HEK293 (cell line): ENCODE data around the gene PLA2G1B.

Experiments
- CTCF ChIP-seq: fragments of 450-650 bp; formaldehyde crosslinking; IDR thresholded peaks from 2 replicates; pipeline ENCODE4 v1.5.1; 2016; ENCODE audit warnings: missing biosample characterization, missing genetic modification characterization
- HOXD13 ChIP-seq: sonication (generic); formaldehyde crosslinking; IDR thresholded peaks from 2 replicates; pipeline ENCODE4 v1.8.0; 2022; ENCODE audit warnings: missing genetic modification reagents, borderline replicate concordance
- SALL2 ChIP-seq: fragments of 450-650 bp; formaldehyde crosslinking; IDR thresholded peaks from 2 replicates; pipeline ENCODE4 v1.5.0; 2017; ENCODE audit warnings: missing biosample characterization, mild to moderate bottlenecking, missing genetic modification characterization, borderline replicate concordance
- SETDB1 ChIP-seq: IDR thresholded peaks from one replicate; pipeline ENCODE4 v1.6.1; 2017; ENCODE audit warnings: mild to moderate bottlenecking, low read length, moderate library complexity, mixed read lengths; ENCODE audit not compliant: insufficient read length
- SP3 ChIP-seq: fragments of 450-650 bp; formaldehyde crosslinking; IDR thresholded peaks from 2 replicates; pipeline ENCODE4 v1.5.1; 2016; ENCODE audit warnings: missing biosample characterization, missing genetic modification characterization
- SP7 ChIP-seq: fragments of 450-650 bp; formaldehyde crosslinking; IDR thresholded peaks from 2 replicates; pipeline ENCODE4 v1.5.1; 2016; ENCODE audit warnings: missing biosample characterization, missing genetic modification characterization
- ZFP69B ChIP-seq: fragments of 450-650 bp; formaldehyde crosslinking; IDR thresholded peaks from 2 replicates; pipeline ENCODE4 v1.5.1; 2016; ENCODE audit warnings: missing biosample characterization, missing genetic modification characterization
- ZNF138 ChIP-seq: fragments of 450-650 bp; formaldehyde crosslinking; IDR thresholded peaks from 2 replicates; pipeline ENCODE4 v1.5.1; 2016; ENCODE audit warnings: missing biosample characterization, missing genetic modification characterization, borderline replicate concordance
- ZNF155 ChIP-seq: fragments of 450-650 bp; formaldehyde crosslinking; IDR thresholded peaks from 2 replicates; pipeline ENCODE4 v1.5.1; 2016; ENCODE audit warnings: missing biosample characterization, missing genetic modification characterization
- ZNF175 ChIP-seq: fragments of 450-650 bp; formaldehyde crosslinking; IDR thresholded peaks from 2 replicates; pipeline ENCODE4 v1.5.1; 2016; ENCODE audit warnings: missing biosample characterization, missing genetic modification characterization
- ZNF19 ChIP-seq: fragments of 450-650 bp; formaldehyde crosslinking; IDR thresholded peaks from 2 replicates; pipeline ENCODE4; 2016; ENCODE audit warnings: missing biosample characterization, missing genetic modification characterization, low read depth
- ZNF302 ChIP-seq: fragments of 450-650 bp; formaldehyde crosslinking; IDR thresholded peaks from 2 replicates; pipeline ENCODE4 v1.5.1; 2016; ENCODE audit warnings: missing biosample characterization, missing genetic modification characterization, low read depth
- ZNF354C ChIP-seq: fragments of 450-650 bp; formaldehyde crosslinking; IDR thresholded peaks from 2 replicates; pipeline ENCODE4 v1.5.1; 2016; ENCODE audit warnings: missing biosample characterization, missing genetic modification characterization, low read depth, borderline replicate concordance
- ZNF391 ChIP-seq: fragments of 450-650 bp; formaldehyde crosslinking; IDR thresholded peaks from 2 replicates; pipeline ENCODE4 v1.5.1; 2016; ENCODE audit warnings: low read depth, missing biosample characterization, missing genetic modification characterization, borderline replicate concordance
- ZNF473 ChIP-seq: fragments of 450-650 bp; formaldehyde crosslinking; IDR thresholded peaks from 2 replicates; pipeline ENCODE4 v1.5.1; 2017; ENCODE audit warnings: missing biosample characterization, missing genetic modification characterization
- ZNF521 ChIP-seq: fragments of 450-650 bp; formaldehyde crosslinking; IDR thresholded peaks from 2 replicates; pipeline ENCODE4 v1.5.1; 2017; ENCODE audit warnings: missing biosample characterization, mild to moderate bottlenecking, missing genetic modification characterization
- ZNF580 ChIP-seq: fragments of 450-650 bp; formaldehyde crosslinking; IDR thresholded peaks from 2 replicates; pipeline ENCODE4 v1.5.1; 2016; ENCODE audit warnings: missing biosample characterization, missing genetic modification characterization
- ZNF621 ChIP-seq: fragments of 450-650 bp; formaldehyde crosslinking; IDR thresholded peaks from 2 replicates; pipeline ENCODE4 v1.5.1; 2017; ENCODE audit warnings: missing biosample characterization, missing genetic modification characterization
- ZNF629 ChIP-seq: fragments of 450-650 bp; formaldehyde crosslinking; IDR thresholded peaks from 2 replicates; pipeline ENCODE4 v1.5.1; 2017; ENCODE audit warnings: missing biosample characterization, missing genetic modification characterization
- ZNF843 ChIP-seq: fragments of 450-650 bp; formaldehyde crosslinking; IDR thresholded peaks from 2 replicates; pipeline ENCODE4 v1.5.1; 2016; ENCODE audit warnings: missing biosample characterization, missing genetic modification characterization
- TF ChIP-seq, protein P1 (sequence below): fragments of 450-650 bp; formaldehyde crosslinking; IDR thresholded peaks from 2 replicates; pipeline ENCODE4 v1.5.0; 2017; ENCODE audit warnings: missing biosample characterization, missing genetic modification characterization, borderline replicate concordance
- TF ChIP-seq, protein P2 (sequence below): fragments of 450-650 bp; formaldehyde crosslinking; conservative IDR thresholded peaks from 2 replicates; pipeline ENCODE4 v1.5.1; 2016; ENCODE audit warnings: low read depth, missing biosample characterization, missing genetic modification characterization
- TF ChIP-seq, protein P3 (sequence below): fragments of 450-650 bp; formaldehyde crosslinking; IDR thresholded peaks from 2 replicates; pipeline ENCODE4 v1.5.1; 2017; ENCODE audit warnings: missing biosample characterization, mild to moderate bottlenecking, missing genetic modification characterization, moderate library complexity
- TF ChIP-seq, protein P4 (sequence below): fragments of 450-650 bp; formaldehyde crosslinking; IDR thresholded peaks from 2 replicates; pipeline ENCODE4 v1.5.1; 2016; ENCODE audit warnings: missing biosample characterization, missing genetic modification characterization, low read depth

PLA2G1B gene

DNA sequence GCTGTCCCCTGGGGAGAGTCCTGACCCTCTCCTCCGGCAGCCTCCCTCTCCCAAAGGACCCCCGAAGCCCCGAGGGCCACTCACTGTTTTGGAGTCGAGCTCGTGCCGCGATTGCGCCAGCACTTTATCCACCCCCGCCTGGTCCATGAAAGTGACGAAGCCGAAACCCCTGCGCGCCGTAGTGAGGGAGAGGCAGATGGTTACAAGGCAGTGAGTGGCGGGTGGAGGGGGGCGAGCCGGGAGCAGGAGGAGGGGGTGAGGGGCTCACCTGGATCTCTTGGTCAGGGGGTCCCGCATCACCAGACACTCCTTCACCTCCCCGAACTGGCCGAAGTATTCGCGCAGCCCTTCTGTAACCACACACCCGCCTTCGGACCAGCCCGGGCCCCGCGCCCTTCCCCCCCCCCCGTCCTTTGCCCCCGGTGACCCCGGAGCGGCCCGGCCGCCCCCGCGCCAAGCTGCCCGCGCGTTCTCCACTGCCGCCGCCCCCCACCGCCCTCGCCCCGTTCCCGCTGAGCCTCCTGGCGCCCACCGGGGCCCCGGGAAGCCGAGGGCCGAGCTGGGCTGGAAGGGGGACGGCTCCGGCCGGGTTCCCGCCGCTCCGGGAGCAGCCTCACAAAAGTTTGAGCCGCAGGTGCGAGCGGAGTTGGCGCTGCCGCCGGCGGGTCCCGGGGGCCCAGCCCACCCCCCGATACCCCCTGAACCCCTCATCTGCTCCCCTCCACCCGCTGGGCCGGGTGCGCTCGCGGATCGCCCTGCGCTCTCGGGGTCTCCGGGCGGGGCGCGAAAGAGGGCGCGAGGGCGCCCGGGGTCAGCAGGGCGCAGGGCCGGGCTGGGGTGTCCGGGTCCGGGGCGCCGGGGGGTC, 40.6 kb upstream of the PLA2G1B start (continued):
- no peak for TF ChIP-seq CTCF (tag by site-specific recombination)
- TF ChIP-seq, protein P1, sequence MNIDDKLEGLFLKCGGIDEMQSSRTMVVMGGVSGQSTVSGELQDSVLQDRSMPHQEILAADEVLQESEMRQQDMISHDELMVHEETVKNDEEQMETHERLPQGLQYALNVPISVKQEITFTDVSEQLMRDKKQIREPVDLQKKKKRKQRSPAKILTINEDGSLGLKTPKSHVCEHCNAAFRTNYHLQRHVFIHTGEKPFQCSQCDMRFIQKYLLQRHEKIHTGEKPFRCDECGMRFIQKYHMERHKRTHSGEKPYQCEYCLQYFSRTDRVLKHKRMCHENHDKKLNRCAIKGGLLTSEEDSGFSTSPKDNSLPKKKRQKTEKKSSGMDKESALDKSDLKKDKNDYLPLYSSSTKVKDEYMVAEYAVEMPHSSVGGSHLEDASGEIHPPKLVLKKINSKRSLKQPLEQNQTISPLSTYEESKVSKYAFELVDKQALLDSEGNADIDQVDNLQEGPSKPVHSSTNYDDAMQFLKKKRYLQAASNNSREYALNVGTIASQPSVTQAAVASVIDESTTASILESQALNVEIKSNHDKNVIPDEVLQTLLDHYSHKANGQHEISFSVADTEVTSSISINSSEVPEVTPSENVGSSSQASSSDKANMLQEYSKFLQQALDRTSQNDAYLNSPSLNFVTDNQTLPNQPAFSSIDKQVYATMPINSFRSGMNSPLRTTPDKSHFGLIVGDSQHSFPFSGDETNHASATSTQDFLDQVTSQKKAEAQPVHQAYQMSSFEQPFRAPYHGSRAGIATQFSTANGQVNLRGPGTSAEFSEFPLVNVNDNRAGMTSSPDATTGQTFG (tag by site-specific recombination) = no peak
- TF ChIP-seq ZNF521 (tag by site-specific recombination) = no peak
- no peak for TF ChIP-seq ZNF302 (tag by site-specific recombination)
- no peak for TF ChIP-seq ZNF354C (tag by site-specific recombination)
- TF ChIP-seq, protein P2, sequence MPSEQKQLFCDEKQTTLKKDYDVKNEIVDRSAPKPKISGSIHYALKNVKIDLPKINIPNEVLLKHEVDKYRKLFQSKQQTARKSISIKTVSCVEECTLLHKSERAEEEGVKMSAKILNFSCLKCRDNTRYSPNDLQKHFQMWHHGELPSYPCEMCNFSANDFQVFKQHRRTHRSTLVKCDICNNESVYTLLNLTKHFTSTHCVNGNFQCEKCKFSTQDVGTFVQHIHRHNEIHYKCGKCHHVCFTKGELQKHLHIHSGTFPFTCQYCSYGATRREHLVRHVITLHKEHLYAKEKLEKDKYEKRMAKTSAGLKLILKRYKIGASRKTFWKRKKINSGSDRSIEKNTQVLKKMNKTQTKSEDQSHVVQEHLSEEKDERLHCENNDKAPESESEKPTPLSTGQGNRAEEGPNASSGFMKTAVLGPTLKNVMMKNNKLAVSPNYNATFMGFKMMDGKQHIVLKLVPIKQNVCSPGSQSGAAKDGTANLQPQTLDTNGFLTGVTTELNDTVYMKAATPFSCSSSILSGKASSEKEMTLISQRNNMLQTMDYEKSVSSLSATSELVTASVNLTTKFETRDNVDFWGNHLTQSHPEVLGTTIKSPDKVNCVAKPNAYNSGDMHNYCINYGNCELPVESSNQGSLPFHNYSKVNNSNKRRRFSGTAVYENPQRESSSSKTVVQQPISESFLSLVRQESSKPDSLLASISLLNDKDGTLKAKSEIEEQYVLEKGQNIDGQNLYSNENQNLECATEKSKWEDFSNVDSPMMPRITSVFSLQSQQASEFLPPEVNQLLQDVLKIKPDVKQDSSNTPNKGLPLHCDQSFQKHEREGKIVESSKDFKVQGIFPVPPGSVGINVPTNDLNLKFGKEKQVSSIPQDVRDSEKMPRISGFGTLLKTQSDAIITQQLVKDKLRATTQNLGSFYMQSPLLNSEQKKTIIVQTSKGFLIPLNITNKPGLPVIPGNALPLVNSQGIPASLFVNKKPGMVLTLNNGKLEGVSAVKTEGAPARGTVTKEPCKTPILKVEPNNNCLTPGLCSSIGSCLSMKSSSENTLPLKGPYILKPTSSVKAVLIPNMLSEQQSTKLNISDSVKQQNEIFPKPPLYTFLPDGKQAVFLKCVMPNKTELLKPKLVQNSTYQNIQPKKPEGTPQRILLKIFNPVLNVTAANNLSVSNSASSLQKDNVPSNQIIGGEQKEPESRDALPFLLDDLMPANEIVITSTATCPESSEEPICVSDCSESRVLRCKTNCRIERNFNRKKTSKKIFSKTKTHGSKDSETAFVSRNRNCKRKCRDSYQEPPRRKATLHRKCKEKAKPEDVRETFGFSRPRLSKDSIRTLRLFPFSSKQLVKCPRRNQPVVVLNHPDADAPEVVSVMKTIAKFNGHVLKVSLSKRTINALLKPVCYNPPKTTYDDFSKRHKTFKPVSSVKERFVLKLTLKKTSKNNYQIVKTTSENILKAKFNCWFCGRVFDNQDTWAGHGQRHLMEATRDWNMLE (tag by site-specific recombination) = no peak
- TF ChIP-seq ZNF473 (tag by site-specific recombination) = no peak
- no peak for TF ChIP-seq ZNF580 (tag by site-specific recombination)
- TF ChIP-seq ZNF391 (tag by site-specific recombination) = no peak
- no peak for TF ChIP-seq SP7
- no peak for TF ChIP-seq SETDB1
- TF ChIP-seq ZNF138 = no peak
- no peak for TF ChIP-seq SALL2
- TF ChIP-seq, protein P3, sequence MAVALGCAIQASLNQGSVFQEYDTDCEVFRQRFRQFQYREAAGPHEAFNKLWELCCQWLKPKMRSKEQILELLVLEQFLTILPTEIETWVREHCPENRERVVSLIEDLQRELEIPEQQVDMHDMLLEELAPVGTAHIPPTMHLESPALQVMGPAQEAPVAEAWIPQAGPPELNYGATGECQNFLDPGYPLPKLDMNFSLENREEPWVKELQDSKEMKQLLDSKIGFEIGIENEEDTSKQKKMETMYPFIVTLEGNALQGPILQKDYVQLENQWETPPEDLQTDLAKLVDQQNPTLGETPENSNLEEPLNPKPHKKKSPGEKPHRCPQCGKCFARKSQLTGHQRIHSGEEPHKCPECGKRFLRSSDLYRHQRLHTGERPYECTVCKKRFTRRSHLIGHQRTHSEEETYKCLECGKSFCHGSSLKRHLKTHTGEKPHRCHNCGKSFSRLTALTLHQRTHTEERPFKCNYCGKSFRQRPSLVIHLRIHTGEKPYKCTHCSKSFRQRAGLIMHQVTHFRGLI (tag by site-specific recombination) = no peak
- TF ChIP-seq SP3 (tag by site-specific recombination) = no peak
- TF ChIP-seq ZNF155 (tag by site-specific recombination) = no peak
- TF ChIP-seq ZNF19 (tag by site-specific recombination) = no peak
- no peak for TF ChIP-seq ZNF621 (tag by site-specific recombination)
- TF ChIP-seq ZNF843 (tag by site-specific recombination) = no peak
- TF ChIP-seq ZFP69B (tag by site-specific recombination) = no peak
- TF ChIP-seq ZNF175 = no peak
- 0 out of 2 replicates have a peak, but pooled peaks have one; percentile 12 for TF ChIP-seq ZNF629 (tag by site-specific recombination)
- TF ChIP-seq HOXD13 (CRISPR knock-in tag) = no peak
- TF ChIP-seq, protein P4, sequence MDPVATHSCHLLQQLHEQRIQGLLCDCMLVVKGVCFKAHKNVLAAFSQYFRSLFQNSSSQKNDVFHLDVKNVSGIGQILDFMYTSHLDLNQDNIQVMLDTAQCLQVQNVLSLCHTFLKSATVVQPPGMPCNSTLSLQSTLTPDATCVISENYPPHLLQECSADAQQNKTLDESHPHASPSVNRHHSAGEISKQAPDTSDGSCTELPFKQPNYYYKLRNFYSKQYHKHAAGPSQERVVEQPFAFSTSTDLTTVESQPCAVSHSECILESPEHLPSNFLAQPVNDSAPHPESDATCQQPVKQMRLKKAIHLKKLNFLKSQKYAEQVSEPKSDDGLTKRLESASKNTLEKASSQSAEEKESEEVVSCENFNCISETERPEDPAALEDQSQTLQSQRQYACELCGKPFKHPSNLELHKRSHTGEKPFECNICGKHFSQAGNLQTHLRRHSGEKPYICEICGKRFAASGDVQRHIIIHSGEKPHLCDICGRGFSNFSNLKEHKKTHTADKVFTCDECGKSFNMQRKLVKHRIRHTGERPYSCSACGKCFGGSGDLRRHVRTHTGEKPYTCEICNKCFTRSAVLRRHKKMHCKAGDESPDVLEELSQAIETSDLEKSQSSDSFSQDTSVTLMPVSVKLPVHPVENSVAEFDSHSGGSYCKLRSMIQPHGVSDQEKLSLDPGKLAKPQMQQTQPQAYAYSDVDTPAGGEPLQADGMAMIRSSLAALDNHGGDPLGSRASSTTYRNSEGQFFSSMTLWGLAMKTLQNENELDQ (tag by site-specific recombination) = no peak
